OCI-LY7 (cell line): Measurements from ENCODE around the gene IL1RAPL2.

Experiments used
- EZH2phosphoT487 ChIP-seq: fragments of 200-600 bp; sonication (generic); IDR thresholded peaks from 2 replicates; pipeline ENCODE4 v1.6.1; 2018; ENCODE audit warnings: low read depth, borderline replicate concordance, mild to moderate bottlenecking, mixed run types, antibody characterized with exemption, low read length, moderate library complexity, mixed read lengths
- TF ChIP-seq, protein P1 (sequence below): fragments of 200-600 bp; sonication (generic); conservative IDR thresholded peaks from 2 replicates; pipeline ENCODE4 v1.5.1; 2014; ENCODE audit warnings: mild to moderate bottlenecking, antibody characterized with exemption, low read length, moderate library complexity, mixed read lengths

- TF ChIP-seq, protein P1, sequence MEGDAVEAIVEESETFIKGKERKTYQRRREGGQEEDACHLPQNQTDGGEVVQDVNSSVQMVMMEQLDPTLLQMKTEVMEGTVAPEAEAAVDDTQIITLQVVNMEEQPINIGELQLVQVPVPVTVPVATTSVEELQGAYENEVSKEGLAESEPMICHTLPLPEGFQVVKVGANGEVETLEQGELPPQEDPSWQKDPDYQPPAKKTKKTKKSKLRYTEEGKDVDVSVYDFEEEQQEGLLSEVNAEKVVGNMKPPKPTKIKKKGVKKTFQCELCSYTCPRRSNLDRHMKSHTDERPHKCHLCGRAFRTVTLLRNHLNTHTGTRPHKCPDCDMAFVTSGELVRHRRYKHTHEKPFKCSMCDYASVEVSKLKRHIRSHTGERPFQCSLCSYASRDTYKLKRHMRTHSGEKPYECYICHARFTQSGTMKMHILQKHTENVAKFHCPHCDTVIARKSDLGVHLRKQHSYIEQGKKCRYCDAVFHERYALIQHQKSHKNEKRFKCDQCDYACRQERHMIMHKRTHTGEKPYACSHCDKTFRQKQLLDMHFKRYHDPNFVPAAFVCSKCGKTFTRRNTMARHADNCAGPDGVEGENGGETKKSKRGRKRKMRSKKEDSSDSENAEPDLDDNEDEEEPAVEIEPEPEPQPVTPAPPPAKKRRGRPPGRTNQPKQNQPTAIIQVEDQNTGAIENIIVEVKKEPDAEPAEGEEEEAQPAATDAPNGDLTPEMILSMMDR = no peak
- TF ChIP-seq EZH2phosphoT487 = no peak
Measured at GRCh38 chrX:105168577-105168976, 602.6 kb downstream of the IL1RAPL2 start.
